ENCODE data around the gene REV1. TPM values are rescaled to one million over a fixed set of nuclear protein-coding genes. Genes with fewer than 3 reads are reported as not detected.
A peak's percentile ranks its signal among the peaks of the same experiment; 100 is the strongest.

Gene REV1
- total RNA-seq, 1 donor from 2014 or later: 38.2 TPM

DNA sequence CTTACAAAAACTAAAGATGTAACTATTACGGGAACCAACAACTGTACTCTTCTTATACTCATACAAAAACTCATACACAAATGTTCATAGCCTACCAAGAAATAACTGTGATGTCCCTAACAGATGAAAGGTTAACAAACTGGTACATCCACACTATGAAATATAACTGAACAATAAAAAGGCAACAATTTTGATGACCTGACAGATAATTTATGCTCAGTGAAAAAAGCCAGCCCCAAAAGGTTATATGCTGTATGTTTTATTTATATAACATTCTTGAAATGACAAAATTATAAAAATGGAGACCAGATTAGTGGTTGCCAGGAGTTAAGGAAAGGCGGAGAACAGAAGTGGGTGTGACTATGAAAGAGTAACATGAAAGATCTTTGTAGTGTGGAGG is 31.3 kb downstream of the REV1 start:
- DNase-seq (ENCODE audit: low read depth) (no peak), FAIRE-seq (no peak)
- Histone ChIP-seq H3K4me3 (ENCODE audit: low read depth, low read length) (no peak overlapping the region), H3K36me3 (ENCODE audit: control insufficient read depth, insufficient read depth, low read length) (peaks cover 10% of the 10 kb centered on the region), H3K27me3 (ENCODE audit: control insufficient read depth, insufficient read depth, low read length) (no peaks in the 10 kb centered on the region)
- TF ChIP-seq, protein P1, sequence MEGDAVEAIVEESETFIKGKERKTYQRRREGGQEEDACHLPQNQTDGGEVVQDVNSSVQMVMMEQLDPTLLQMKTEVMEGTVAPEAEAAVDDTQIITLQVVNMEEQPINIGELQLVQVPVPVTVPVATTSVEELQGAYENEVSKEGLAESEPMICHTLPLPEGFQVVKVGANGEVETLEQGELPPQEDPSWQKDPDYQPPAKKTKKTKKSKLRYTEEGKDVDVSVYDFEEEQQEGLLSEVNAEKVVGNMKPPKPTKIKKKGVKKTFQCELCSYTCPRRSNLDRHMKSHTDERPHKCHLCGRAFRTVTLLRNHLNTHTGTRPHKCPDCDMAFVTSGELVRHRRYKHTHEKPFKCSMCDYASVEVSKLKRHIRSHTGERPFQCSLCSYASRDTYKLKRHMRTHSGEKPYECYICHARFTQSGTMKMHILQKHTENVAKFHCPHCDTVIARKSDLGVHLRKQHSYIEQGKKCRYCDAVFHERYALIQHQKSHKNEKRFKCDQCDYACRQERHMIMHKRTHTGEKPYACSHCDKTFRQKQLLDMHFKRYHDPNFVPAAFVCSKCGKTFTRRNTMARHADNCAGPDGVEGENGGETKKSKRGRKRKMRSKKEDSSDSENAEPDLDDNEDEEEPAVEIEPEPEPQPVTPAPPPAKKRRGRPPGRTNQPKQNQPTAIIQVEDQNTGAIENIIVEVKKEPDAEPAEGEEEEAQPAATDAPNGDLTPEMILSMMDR (IDR thresholded peaks at IDR 0.05; ENCODE audit: insufficient read depth, low read length, severe bottlenecking): no peak

DNA sequence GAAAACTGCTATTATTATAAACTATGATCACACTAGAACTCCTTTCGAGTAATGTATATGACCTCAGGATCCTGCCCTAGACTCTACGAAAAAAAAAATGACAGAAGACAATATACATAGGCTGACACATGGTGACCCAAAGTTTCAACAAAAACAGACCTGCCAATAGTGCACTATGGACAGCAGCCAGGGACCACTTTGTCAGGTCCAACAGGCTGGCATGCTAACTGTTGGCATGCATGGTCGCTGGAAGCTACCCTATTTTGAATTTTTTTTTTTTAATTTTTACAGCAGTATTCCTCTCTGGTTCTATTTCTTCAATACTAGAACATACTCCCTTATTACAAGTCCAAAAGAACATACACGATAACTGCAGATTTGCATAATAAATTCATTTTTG is 38.1 kb downstream of the REV1 start:
- no peak overlapping the region for H3K4me3 ChIP-seq (ENCODE audit: low read depth, low read length)
- TF ChIP-seq, protein P1 (IDR thresholded peaks at IDR 0.05; ENCODE audit: insufficient read depth, low read length, severe bottlenecking): no peak
- no peaks in the 10 kb centered on the region for H3K27me3 ChIP-seq (ENCODE audit: control insufficient read depth, insufficient read depth, low read length)
- DNase-seq (ENCODE audit: low read depth): no peak
- no peak for FAIRE-seq
- peaks cover 2% of the 10 kb centered on the region for H3K36me3 ChIP-seq (ENCODE audit: control insufficient read depth, insufficient read depth, low read length)

DNA sequence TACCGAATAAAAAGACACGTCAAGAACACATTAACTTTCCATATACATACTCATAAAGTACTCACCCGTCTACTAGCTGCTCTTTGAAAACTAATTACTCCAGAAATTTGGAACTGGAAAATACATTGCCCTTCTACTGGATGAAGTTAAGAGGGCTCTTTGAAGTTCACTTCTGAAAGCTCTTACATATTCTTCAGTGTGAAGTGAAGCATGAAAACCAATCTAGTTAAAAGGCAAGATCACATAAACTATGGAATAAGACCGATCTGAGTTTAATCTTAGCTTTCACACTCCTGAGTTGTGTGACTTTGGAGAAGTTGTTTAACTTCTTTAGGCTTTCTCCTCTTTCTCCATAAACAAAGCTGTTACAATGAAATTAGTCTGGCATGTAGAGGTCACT is 38.5 kb downstream of the REV1 start:
- TF ChIP-seq, protein P1 (IDR thresholded peaks at IDR 0.05; ENCODE audit: insufficient read depth, low read length, severe bottlenecking): no peak
- DNase-seq (ENCODE audit: low read depth) (no peak), FAIRE-seq (no peak)
- H3K36me3 ChIP-seq (ENCODE audit: control insufficient read depth, insufficient read depth, low read length): peaks cover 1% of the 10 kb centered on the region
- no peak overlapping the region for H3K4me3 ChIP-seq (ENCODE audit: low read depth, low read length)
- no peaks in the 10 kb centered on the region for H3K27me3 ChIP-seq (ENCODE audit: control insufficient read depth, insufficient read depth, low read length)

DNA sequence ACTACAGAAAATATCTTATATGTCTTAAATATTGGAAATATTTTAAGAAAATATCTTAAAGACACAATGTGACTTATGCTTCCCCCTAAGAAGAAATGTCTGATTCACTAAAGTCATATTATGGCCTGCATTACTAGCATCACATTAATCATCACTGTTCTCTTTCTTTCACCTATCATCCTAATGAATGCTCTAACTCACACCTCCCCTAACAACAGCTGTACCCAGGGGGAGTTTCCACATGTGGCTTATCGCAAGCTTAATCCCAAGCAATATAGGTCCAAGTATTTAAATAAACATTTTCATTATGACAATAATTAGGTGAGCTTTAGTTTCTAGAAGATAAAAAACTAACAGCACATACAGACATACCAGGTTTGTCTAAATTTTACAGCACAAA is 39.6 kb downstream of the REV1 start:
- peak; percentile 62 for DNase-seq (ENCODE audit: low read depth)

DNA sequence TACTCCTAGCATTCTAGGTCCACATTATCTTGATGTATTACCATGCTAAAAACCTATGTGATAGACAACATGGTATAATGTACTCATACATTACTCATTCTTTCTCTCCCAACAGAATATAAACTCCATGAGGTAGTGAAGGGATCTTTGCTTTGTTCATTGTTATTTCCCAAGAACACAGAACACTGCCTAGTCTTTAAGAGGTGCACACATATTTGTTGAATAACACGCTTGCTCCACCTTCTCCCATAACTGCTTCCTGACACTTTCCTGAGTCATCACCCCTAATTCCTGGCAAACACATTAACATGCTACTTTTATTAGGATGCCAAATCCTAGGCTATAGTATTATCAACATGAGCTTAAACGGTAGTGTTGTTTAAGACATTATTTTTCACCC is 41.3 kb downstream of the REV1 start:
- Histone ChIP-seq H3K36me3 (ENCODE audit: control insufficient read depth, insufficient read depth, low read length) (no peaks in the 10 kb centered on the region), H3K27me3 (ENCODE audit: control insufficient read depth, insufficient read depth, low read length) (no peaks in the 10 kb centered on the region), H3K4me3 (ENCODE audit: low read depth, low read length) (no peak overlapping the region)
- FAIRE-seq (no peak), DNase-seq (ENCODE audit: low read depth) (peak; percentile 98)
- TF ChIP-seq, protein P1 (IDR thresholded peaks at IDR 0.05; ENCODE audit: insufficient read depth, low read length, severe bottlenecking): no peak

More for the DNA sequence above, 39.6 kb downstream of the REV1 start:
- Histone ChIP-seq H3K4me3 (ENCODE audit: low read depth, low read length) (no peak overlapping the region), H3K27me3 (ENCODE audit: control insufficient read depth, insufficient read depth, low read length) (no peaks in the 10 kb centered on the region), H3K36me3 (ENCODE audit: control insufficient read depth, insufficient read depth, low read length) (no peaks in the 10 kb centered on the region)
- TF ChIP-seq, protein P1 (IDR thresholded peaks at IDR 0.05; ENCODE audit: insufficient read depth, low read length, severe bottlenecking): no peak
- no peak for FAIRE-seq

DNA sequence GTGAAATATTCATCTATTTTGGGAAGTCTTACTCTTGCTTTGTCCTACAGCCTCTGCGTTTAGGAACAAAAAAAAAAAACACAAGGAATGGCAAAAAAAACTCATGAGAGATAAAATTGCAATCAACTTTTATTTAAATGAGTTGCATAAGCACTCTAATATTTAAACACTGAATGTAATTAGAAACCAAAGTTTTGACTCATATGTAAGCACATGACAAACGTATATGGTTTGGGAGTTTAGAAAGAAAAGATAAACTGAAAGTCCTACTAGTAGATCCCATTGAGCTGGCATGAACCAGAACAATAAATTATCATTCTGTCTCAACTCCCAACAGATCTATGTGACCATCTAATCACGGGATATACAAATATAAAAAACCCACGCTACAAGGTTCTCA is 44.8 kb downstream of the REV1 start:
- TF ChIP-seq, protein P1 (IDR thresholded peaks at IDR 0.05; ENCODE audit: insufficient read depth, low read length, severe bottlenecking): no peak

More for the DNA sequence above, 44.8 kb downstream of the REV1 start:
- FAIRE-seq: no peak
- no peak overlapping the region for H3K4me3 ChIP-seq (ENCODE audit: low read depth, low read length)
- peaks cover 3% of the 10 kb centered on the region for H3K36me3 ChIP-seq (ENCODE audit: control insufficient read depth, insufficient read depth, low read length)
- H3K27me3 ChIP-seq (ENCODE audit: control insufficient read depth, insufficient read depth, low read length): no peaks in the 10 kb centered on the region
- peak; percentile 35 for DNase-seq (ENCODE audit: low read depth)

Data from bronchial epithelial cell (primary cell).